GM23338 (cell line): ENCODE measurements around the gene RYR2. TPM values are rescaled to one million over a fixed set of nuclear protein-coding genes. Genes with fewer than 3 reads are reported as not detected.

Experiments used
- ATAC-seq: fragments of 200-7000 bp; cut with Tn5 transposase; 3 replicates; pipeline ENCODE4 v1.9.1; 2020
- DNase-seq: peaks from one replicate; pipeline ENCODE4 v3.0.0-alpha.2; 2015; ENCODE audit warnings: low spot score
- H2AFZ ChIP-seq: fragments of 200-600 bp; sonication (generic); 2 replicates; pipeline ENCODE4 v1.8.0; 2016; ENCODE audit warnings: antibody characterized with exemption, mild to moderate bottlenecking, moderate library complexity
- H3F3A ChIP-seq: fragments of 200-600 bp; sonication (generic); replicated peaks from 2 replicates; pipeline ENCODE4 v1.8.0; 2017; ENCODE audit warnings: antibody characterized with exemption, mixed run types, low read depth
- H3K27ac ChIP-seq: fragments of 200-600 bp; sonication (generic); 2 replicates; pipeline ENCODE4 v1.6.1; 2016; ENCODE audit warnings: low read depth
- H3K27me3 ChIP-seq: fragments of 200-600 bp; sonication (generic); 2 replicates; pipeline ENCODE4 v1.8.0; 2016; ENCODE audit warnings: mild to moderate bottlenecking, mixed run types, moderate library complexity; ENCODE audit not compliant: insufficient read depth
- H3K36me3 ChIP-seq: fragments of 200-600 bp; sonication (generic); 2 replicates; pipeline ENCODE4 v1.8.0; 2016; ENCODE audit warnings: mild to moderate bottlenecking; ENCODE audit not compliant: insufficient read depth
- H3K4me1 ChIP-seq: fragments of 200-600 bp; sonication (generic); 2 replicates; pipeline ENCODE4 v1.8.0; 2016; ENCODE audit warnings: mild to moderate bottlenecking, moderate library complexity; ENCODE audit not compliant: insufficient read depth
- H3K4me2 ChIP-seq: fragments of 200-600 bp; sonication (generic); 2 replicates; pipeline ENCODE4 v1.7.1; 2017; ENCODE audit warnings: mixed run types
- H3K4me3 ChIP-seq: fragments of 200-600 bp; sonication (generic); 2 replicates; pipeline ENCODE4 v1.6.1; 2016; ENCODE audit warnings: mixed run types
- H3K79me2 ChIP-seq: fragments of 200-600 bp; sonication (generic); replicated peaks from 2 replicates; pipeline ENCODE4 v1.8.0; 2017; ENCODE audit warnings: mild to moderate bottlenecking; ENCODE audit not compliant: insufficient read depth
- H3K9me2 ChIP-seq: fragments of 200-600 bp; sonication (generic); 2 replicates; pipeline ENCODE4 v1.8.0; 2017; ENCODE audit not compliant: insufficient read depth
- H4K20me1 ChIP-seq: fragments of 200-600 bp; sonication (generic); replicated peaks from 2 replicates; pipeline ENCODE4 v1.8.0; 2017; ENCODE audit warnings: mild to moderate bottlenecking; ENCODE audit not compliant: insufficient read depth
- H3K27ac Mint-ChIP-seq: 2 replicates; pipeline ENCODE4 v1.8.0; 2020; ENCODE audit warnings: inconsistent platforms, mild to moderate bottlenecking, moderate library complexity, mixed read lengths
- H3K27me3 Mint-ChIP-seq: 3 replicates; pipeline ENCODE4 v1.8.0; 2022; ENCODE audit warnings: low read depth, mild to moderate bottlenecking, moderate library complexity, mixed read lengths, inconsistent platforms; ENCODE audit not compliant: insufficient read depth, poor library complexity
- H3K36me3 Mint-ChIP-seq: 3 replicates; pipeline ENCODE4 v1.8.0; 2021; ENCODE audit warnings: low read depth, mild to moderate bottlenecking, inconsistent platforms, moderate library complexity, mixed read lengths
- H3K4me1 Mint-ChIP-seq: 3 replicates; pipeline ENCODE4 v1.8.0; 2020; ENCODE audit warnings: mild to moderate bottlenecking, inconsistent platforms, mixed read lengths
- H3K4me3 Mint-ChIP-seq: 3 replicates; pipeline ENCODE4 v1.8.0; 2021; ENCODE audit warnings: moderate library complexity, mild to moderate bottlenecking, inconsistent platforms, mixed read lengths
- H3K9me3 Mint-ChIP-seq: 3 replicates; pipeline ENCODE4 v1.8.0; 2020; ENCODE audit warnings: moderate library complexity, mild to moderate bottlenecking, inconsistent platforms, mixed read lengths
- CREB1 ChIP-seq: fragments of 250-450 bp; sonication (Bioruptor Pico); IDR thresholded peaks from 2 replicates; pipeline ENCODE4 v1.5.0; 2020; ENCODE audit warnings: low read depth, mild to moderate bottlenecking, moderate library complexity
- CTCF ChIP-seq, 2 experiments: fragments of 200-600 bp in 1 of 2; sonication (generic) in 1 of 2; conservative IDR thresholded peaks; 2 replicates each; pipeline versions ENCODE4 v1.5.1 to v1.6.1; 2016 to 2017; ENCODE audit warnings: antibody characterized with exemption in 2 of 2, low read depth in 2 of 2, mild to moderate bottlenecking in 2 of 2, moderate library complexity in 1 of 2
- ETS1 ChIP-seq: IDR thresholded peaks from 2 replicates; pipeline ENCODE4 v1.6.1; 2016; ENCODE audit warnings: antibody characterized with exemption
- EZH2 ChIP-seq: fragments of 200-600 bp; sonication (generic); IDR thresholded peaks from one replicate; pipeline ENCODE4 v1.8.0; 2017; ENCODE audit warnings: antibody characterized with exemption, mild to moderate bottlenecking, low read depth; ENCODE audit not compliant: unreplicated experiment
- EZH2phosphoT487 ChIP-seq: fragments of 200-600 bp; sonication (generic); IDR thresholded peaks from one replicate; pipeline ENCODE4 v1.8.1; 2018; ENCODE audit warnings: antibody characterized with exemption; ENCODE audit not compliant: unreplicated experiment
- NANOG ChIP-seq: IDR thresholded peaks from 2 replicates; pipeline ENCODE4 v1.6.1; 2016; ENCODE audit warnings: antibody characterized with exemption, borderline replicate concordance
- POLR2AphosphoS5 ChIP-seq: IDR thresholded peaks from 2 replicates; pipeline ENCODE4 v1.6.1; 2016; ENCODE audit warnings: antibody characterized with exemption, low read depth
- REST ChIP-seq: IDR thresholded peaks from one replicate; pipeline ENCODE4 v1.6.1; 2018; ENCODE audit warnings: antibody characterized with exemption; ENCODE audit not compliant: unreplicated experiment
- STAT1 ChIP-seq: IDR thresholded peaks from one replicate; pipeline ENCODE4 v1.6.1; 2016; ENCODE audit warnings: antibody characterized with exemption; ENCODE audit not compliant: unreplicated experiment
- ZNF114 ChIP-seq: fragments of 250-450 bp; sonication (Bioruptor Pico); IDR thresholded peaks from 2 replicates; pipeline ENCODE4 v1.5.0; 2020; ENCODE audit warnings: mild to moderate bottlenecking, moderate library complexity
- ZNF331 ChIP-seq: fragments of 250-450 bp; sonication (Bioruptor Pico); IDR thresholded peaks from 2 replicates; pipeline ENCODE4 v1.5.0; 2020; ENCODE audit warnings: low read depth, mild to moderate bottlenecking, moderate library complexity
- ZNF462 ChIP-seq: fragments of 250-450 bp; sonication (Bioruptor Pico); IDR thresholded peaks from 2 replicates; pipeline ENCODE4 v1.5.0; 2020; ENCODE audit warnings: mild to moderate bottlenecking, moderate library complexity
- polyA plus RNA-seq: library from polyadenylated mRNA; unstranded; fragments of >200 nt; fragmentation: Nextera tagmentation; extraction: Ambion mirVana; gene quantifications from 2 replicates; pipeline ENCODE4 v1.2.1, GENCODE V29; 2016
- total RNA-seq: library from RNA; depleted of rRNA; stranded (reverse); fragments of >200 nt; shearing (Covaris generic); gene quantifications from 2 replicates; pipeline ENCODE4 v1.2.3, GENCODE V29; 2014

Gene RYR2
- total and polyA plus RNA-seq, 2 experiments from 2014 or later: 8.9 to 10.0 TPM

GRCh38 chr1:237670302-237670701 lies 628.3 kb downstream of the RYR2 start (continued):
- TF ChIP-seq ETS1 (no peak), NANOG (no peak), ZNF331 (CRISPR knock-in tag) (no peak), POLR2AphosphoS5 (no peak)

- Histone ChIP-seq H4K20me1 (no peaks in the 10 kb centered on the region), H3F3A (no peaks in the 10 kb centered on the region), H3K27ac (no peak overlapping the region), H3K79me2 (no peaks in the 10 kb centered on the region), H3K27me3 (no peaks in the 10 kb centered on the region), H3K4me1 (peaks cover 9% of the 10 kb centered on the region; the same call in 1 of the 2 replicates), H2AFZ (no peak overlapping the region), H3K9me2 (no peaks in the 10 kb centered on the region), H3K4me3 (no peak overlapping the region), H3K4me2 (no peak overlapping the region), H3K36me3 (peaks cover 5% of the 10 kb centered on the region; the same call in 1 of the 2 replicates)
- Mint-ChIP-seq H3K4me3 (no peak overlapping the region), H3K9me3 (peaks cover 10% of the 10 kb centered on the region), H3K27me3 (no peaks in the 10 kb centered on the region), H3K27ac (no peak overlapping the region), H3K36me3 (peaks cover 8% of the 10 kb centered on the region), H3K4me1 (peaks cover 12% of the 10 kb centered on the region)
- ATAC-seq (no peak), DNase-seq (no peak)
- TF ChIP-seq ZNF114 (CRISPR knock-in tag) (no peak), ZNF462 (CRISPR knock-in tag) (no peak), ZNF331 (CRISPR knock-in tag) (no peak), CTCF (conservative IDR thresholded peaks at IDR 0.05; ENCODE audit: low read depth in 2 of 2) (no peak), NANOG (no peak), EZH2 (no peak), CREB1 (no peak), STAT1 (no peak), ETS1 (no peak), REST (no peak), EZH2phosphoT487 (no peak)
These were observed 629.3 kb downstream of the RYR2 start for GRCh38 chr1:237671262-237671661.
